ENCODE data around the gene LRP4.

The LRP4 gene

DNA sequence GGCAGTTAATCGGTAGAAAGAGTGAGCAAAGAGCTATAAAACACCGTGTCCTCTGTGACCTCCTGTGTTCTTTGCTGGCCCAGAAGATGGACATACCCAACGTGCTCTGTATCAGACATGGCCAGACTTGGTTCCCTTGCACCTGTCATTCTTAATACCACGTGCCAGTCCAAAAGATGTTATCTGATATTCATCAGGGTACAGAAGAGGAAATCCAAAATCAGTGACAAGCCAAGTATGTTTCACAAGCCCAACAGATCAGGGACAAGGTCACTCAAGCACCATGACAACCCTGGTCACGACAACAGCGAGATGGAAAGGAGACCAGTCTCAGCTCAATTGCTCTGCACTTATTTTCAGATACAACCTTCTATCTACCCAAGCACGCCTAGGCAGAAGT, 3.4 kb downstream of the LRP4 start:
- no peak overlapping the region for H3K4me3 ChIP-seq (replicated peaks; ENCODE audit: insufficient read depth, low read length)
- peaks cover 57% of the 10 kb centered on the region for H3K27me3 ChIP-seq (ENCODE audit: insufficient read depth, poor library complexity, severe bottlenecking)
- no peak overlapping the region for H3K27ac ChIP-seq (replicated peaks)
- no peak for DNase-seq (ENCODE audit: low read depth in 1 of 2, low spot score in 1 of 2)
- TF ChIP-seq, protein P1, sequence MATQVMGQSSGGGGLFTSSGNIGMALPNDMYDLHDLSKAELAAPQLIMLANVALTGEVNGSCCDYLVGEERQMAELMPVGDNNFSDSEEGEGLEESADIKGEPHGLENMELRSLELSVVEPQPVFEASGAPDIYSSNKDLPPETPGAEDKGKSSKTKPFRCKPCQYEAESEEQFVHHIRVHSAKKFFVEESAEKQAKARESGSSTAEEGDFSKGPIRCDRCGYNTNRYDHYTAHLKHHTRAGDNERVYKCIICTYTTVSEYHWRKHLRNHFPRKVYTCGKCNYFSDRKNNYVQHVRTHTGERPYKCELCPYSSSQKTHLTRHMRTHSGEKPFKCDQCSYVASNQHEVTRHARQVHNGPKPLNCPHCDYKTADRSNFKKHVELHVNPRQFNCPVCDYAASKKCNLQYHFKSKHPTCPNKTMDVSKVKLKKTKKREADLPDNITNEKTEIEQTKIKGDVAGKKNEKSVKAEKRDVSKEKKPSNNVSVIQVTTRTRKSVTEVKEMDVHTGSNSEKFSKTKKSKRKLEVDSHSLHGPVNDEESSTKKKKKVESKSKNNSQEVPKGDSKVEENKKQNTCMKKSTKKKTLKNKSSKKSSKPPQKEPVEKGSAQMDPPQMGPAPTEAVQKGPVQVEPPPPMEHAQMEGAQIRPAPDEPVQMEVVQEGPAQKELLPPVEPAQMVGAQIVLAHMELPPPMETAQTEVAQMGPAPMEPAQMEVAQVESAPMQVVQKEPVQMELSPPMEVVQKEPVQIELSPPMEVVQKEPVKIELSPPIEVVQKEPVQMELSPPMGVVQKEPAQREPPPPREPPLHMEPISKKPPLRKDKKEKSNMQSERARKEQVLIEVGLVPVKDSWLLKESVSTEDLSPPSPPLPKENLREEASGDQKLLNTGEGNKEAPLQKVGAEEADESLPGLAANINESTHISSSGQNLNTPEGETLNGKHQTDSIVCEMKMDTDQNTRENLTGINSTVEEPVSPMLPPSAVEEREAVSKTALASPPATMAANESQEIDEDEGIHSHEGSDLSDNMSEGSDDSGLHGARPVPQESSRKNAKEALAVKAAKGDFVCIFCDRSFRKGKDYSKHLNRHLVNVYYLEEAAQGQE (IDR thresholded peaks at IDR 0.05; ENCODE audit: insufficient replicate concordance, low read depth), result no peak
- TF ChIP-seq GABPA (IDR thresholded peaks at IDR 0.05; ENCODE audit: low read depth) (no peak), SPI1 (IDR thresholded peaks at IDR 0.05; ENCODE audit: borderline replicate concordance, low read depth) (no peak), POLR2AphosphoS5 (IDR thresholded peaks at IDR 0.05; ENCODE audit: low read depth) (no peak)
- TF ChIP-seq, protein P2, sequence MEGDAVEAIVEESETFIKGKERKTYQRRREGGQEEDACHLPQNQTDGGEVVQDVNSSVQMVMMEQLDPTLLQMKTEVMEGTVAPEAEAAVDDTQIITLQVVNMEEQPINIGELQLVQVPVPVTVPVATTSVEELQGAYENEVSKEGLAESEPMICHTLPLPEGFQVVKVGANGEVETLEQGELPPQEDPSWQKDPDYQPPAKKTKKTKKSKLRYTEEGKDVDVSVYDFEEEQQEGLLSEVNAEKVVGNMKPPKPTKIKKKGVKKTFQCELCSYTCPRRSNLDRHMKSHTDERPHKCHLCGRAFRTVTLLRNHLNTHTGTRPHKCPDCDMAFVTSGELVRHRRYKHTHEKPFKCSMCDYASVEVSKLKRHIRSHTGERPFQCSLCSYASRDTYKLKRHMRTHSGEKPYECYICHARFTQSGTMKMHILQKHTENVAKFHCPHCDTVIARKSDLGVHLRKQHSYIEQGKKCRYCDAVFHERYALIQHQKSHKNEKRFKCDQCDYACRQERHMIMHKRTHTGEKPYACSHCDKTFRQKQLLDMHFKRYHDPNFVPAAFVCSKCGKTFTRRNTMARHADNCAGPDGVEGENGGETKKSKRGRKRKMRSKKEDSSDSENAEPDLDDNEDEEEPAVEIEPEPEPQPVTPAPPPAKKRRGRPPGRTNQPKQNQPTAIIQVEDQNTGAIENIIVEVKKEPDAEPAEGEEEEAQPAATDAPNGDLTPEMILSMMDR (IDR thresholded peaks at IDR 0.05; ENCODE audit: insufficient read depth, low read length), result no peak

DNA sequence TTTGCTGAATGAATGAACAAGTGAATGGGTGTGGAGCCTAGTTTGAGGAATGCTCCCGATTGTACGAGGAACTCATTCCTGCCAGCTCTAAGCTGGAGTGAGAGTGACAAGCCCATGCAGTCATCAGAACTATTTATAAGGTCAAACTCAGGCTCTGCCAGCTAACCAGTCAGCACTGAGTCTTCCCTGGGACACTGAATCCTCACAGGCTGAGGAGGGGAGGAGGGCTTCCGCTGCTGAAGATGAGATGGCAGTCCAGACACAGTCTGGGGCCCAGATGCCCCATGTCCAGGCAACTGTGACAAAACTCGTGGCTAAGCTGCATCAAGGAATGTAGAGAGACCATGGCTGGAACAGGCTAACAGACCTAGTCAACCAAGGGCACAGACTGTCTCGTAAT, 4.0 kb downstream of the LRP4 start:
- TF ChIP-seq SPI1 (IDR thresholded peaks at IDR 0.05; ENCODE audit: borderline replicate concordance, low read depth) (no peak), GABPA (IDR thresholded peaks at IDR 0.05; ENCODE audit: low read depth) (no peak), POLR2AphosphoS5 (IDR thresholded peaks at IDR 0.05; ENCODE audit: low read depth) (no peak)
- TF ChIP-seq, protein P2 (IDR thresholded peaks at IDR 0.05; ENCODE audit: insufficient read depth, low read length), result no peak
- TF ChIP-seq, protein P1 (IDR thresholded peaks at IDR 0.05; ENCODE audit: insufficient replicate concordance, low read depth), result no peak
- no peak for DNase-seq (ENCODE audit: low read depth in 1 of 2, low spot score in 1 of 2)
- Histone ChIP-seq H3K4me3 (replicated peaks; ENCODE audit: insufficient read depth, low read length) (no peak overlapping the region), H3K27ac (replicated peaks) (no peak overlapping the region), H3K27me3 (ENCODE audit: insufficient read depth, poor library complexity, severe bottlenecking) (peaks cover 55% of the 10 kb centered on the region)

DNA sequence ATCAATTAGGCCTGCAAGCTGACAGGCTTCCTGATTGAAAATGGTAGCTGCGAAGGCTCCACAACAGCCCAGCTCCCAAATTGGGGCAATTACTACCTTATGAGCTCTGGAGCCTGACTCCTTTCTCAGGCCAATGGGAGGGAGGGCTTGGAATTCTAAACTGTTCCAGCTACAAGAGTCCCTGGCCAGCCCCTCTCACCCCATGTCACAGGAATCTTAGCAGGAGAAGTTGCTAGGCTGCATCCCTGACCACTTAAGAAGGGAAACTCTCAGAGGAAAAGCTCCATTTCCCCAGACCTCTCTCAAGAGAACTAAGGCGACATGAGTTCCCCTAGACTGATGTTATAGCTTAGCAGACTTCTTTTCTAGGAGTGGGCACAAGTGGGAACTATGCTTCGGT, 4.9 kb downstream of the LRP4 start:
- H3K27me3 ChIP-seq (ENCODE audit: insufficient read depth, poor library complexity, severe bottlenecking), result peaks cover 47% of the 10 kb centered on the region
- no peak overlapping the region for H3K27ac ChIP-seq (replicated peaks)
- DNase-seq (ENCODE audit: low read depth in 1 of 2, low spot score in 1 of 2), result no peak
- H3K4me3 ChIP-seq (replicated peaks; ENCODE audit: insufficient read depth, low read length), result no peak overlapping the region
- TF ChIP-seq SPI1 (IDR thresholded peaks at IDR 0.05; ENCODE audit: borderline replicate concordance, low read depth), result no peak
- TF ChIP-seq GABPA (IDR thresholded peaks at IDR 0.05; ENCODE audit: low read depth), result no peak
- TF ChIP-seq POLR2AphosphoS5 (IDR thresholded peaks at IDR 0.05; ENCODE audit: low read depth), result no peak
- TF ChIP-seq, protein P2 (IDR thresholded peaks at IDR 0.05; ENCODE audit: insufficient read depth, low read length), result no peak
- TF ChIP-seq, protein P1 (IDR thresholded peaks at IDR 0.05; ENCODE audit: insufficient replicate concordance, low read depth), result no peak
